ENCODE data around the gene KRT79. TPM values are rescaled to one million over a fixed set of nuclear protein-coding genes. Genes with fewer than 3 reads are reported as not detected.

Gene KRT79
- polyA plus RNA-seq, 1 of the 3 experiments (the other 2 are of a cell fraction) = not detected

DNA sequence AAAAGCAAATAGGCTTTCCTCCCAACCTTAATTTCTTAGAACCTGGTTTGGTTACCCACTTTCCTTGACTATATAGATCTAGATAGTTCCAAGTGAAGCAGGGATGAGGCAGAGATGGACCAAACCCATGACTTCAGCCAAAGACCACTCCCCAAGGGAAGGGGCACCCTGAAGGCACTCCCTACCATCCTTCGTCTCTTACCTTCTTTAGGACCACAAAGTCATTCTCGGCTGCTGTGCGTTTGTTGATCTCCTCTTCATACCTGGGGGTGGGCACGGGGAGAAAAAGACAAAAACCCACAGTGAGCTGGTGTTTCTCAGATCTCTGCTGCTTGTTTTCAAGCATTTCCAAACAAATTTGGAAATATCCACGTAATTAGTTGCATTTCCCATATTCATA, 23.6 kb downstream of the KRT79 start:
- Histone ChIP-seq H3K4me1 (ENCODE audit: control insufficient read depth in 1 of 2, insufficient read depth in 2 of 2, low read depth in 1 of 2, low read length in 1 of 2) (no peaks in the 10 kb centered on the region), H3K4me3 (ENCODE audit: low read depth in 2 of 2, low read length in 1 of 2) (no peak overlapping the region), H4K20me1 (ENCODE audit: insufficient read depth) (no peaks in the 10 kb centered on the region), H3K79me2 (ENCODE audit: insufficient read depth) (no peaks in the 10 kb centered on the region), H3K27me3 (ENCODE audit: insufficient read depth) (peaks cover 17% of the 10 kb centered on the region; the same call in 1 of the 2 replicates), H3K9ac (no peak overlapping the region), H3K27ac (ENCODE audit: low read depth in 2 of 2, low read length in 1 of 2) (no peak overlapping the region), H3K9me2 (no peaks in the 10 kb centered on the region), H2AFZ (ENCODE audit: low read depth) (no peak overlapping the region), H3K9me3 (no peaks in the 10 kb centered on the region), H3K36me3 (replicated peaks in 1 of 2; ENCODE audit: control insufficient read depth in 1 of 2, insufficient read depth in 2 of 2, low read length in 1 of 2) (no peaks in the 10 kb centered on the region), H3F3A (replicated peaks; ENCODE audit: insufficient read depth) (no peaks in the 10 kb centered on the region), H3K4me2 (no peak overlapping the region)
- POLR2A ChIA-PET = no interaction called here
- TF ChIP-seq SIN3A (IDR thresholded peaks at IDR 0.05; ENCODE audit: borderline replicate concordance, low read depth, low read length) (no peak), POLR2AphosphoS5 (IDR thresholded peaks at IDR 0.05; ENCODE audit: low read depth, low read length) (no peak), CTCF (IDR thresholded peaks at IDR 0.05) (no peak), MAX (IDR thresholded peaks at IDR 0.05; ENCODE audit: low read depth) (no peak), PBX3 (IDR thresholded peaks at IDR 0.05) (no peak), FOXM1 (IDR thresholded peaks at IDR 0.05; ENCODE audit: low read depth) (no peak)
- CTCF ChIA-PET = no interaction called here
- 33% methylated on average over 5 of the region's 5 CpGs for WGBS (ENCODE audit: low lambda C conversion rate)
- DNase-seq = no peak

GRCh38 chr12:52809166-52809565, 24.9 kb downstream of the KRT79 start:
- POLR2A ChIA-PET = no interaction called here
- no peaks in the 10 kb centered on the region for H3K4me1 ChIP-seq (ENCODE audit: control insufficient read depth in 1 of 2, insufficient read depth in 2 of 2, low read depth in 1 of 2, low read length in 1 of 2)
- no peaks in the 10 kb centered on the region for H3F3A ChIP-seq (replicated peaks; ENCODE audit: insufficient read depth)
- no peak overlapping the region for H3K4me3 ChIP-seq (ENCODE audit: low read depth in 2 of 2, low read length in 1 of 2)
- no peaks in the 10 kb centered on the region for H3K9me3 ChIP-seq
- no peaks in the 10 kb centered on the region for H3K79me2 ChIP-seq (ENCODE audit: insufficient read depth)
- no peak overlapping the region for H3K27ac ChIP-seq (ENCODE audit: low read depth in 2 of 2, low read length in 1 of 2)
- H3K9me2 ChIP-seq = no peaks in the 10 kb centered on the region
- WGBS (ENCODE audit: low lambda C conversion rate) = 41% methylated on average over 7 of the region's 7 CpGs
- CTCF ChIA-PET = interaction anchor here (1.0 kb wide), 1 partner anchor 437 kb away, joined by 3 read pairs; no protein-coding TSS in a partner anchor
- TF ChIP-seq USF1 (IDR thresholded peaks at IDR 0.05; ENCODE audit: borderline replicate concordance, low read depth) (no peak), MXI1 (IDR thresholded peaks at IDR 0.05; ENCODE audit: low read depth, low read length) (no peak), FOXJ3 (CRISPR knock-in tag; IDR thresholded peaks at IDR 0.05) (no peak), CTCF (IDR thresholded peaks at IDR 0.05) (no peak)
- no peaks in the 10 kb centered on the region for H3K36me3 ChIP-seq (replicated peaks in 1 of 2; ENCODE audit: control insufficient read depth in 1 of 2, insufficient read depth in 2 of 2, low read length in 1 of 2)
- H3K4me2 ChIP-seq = no peak overlapping the region
- no peak overlapping the region for H3K9ac ChIP-seq
- H2AFZ ChIP-seq (ENCODE audit: low read depth) = no peak overlapping the region
- peaks cover 17% of the 10 kb centered on the region; the same call in 1 of the 2 replicates for H3K27me3 ChIP-seq (ENCODE audit: insufficient read depth)
- DNase-seq = no peak
- H4K20me1 ChIP-seq (ENCODE audit: insufficient read depth) = no peaks in the 10 kb centered on the region

Data from SK-N-SH (cell line).